HFF-Myc (cell line): Measurements from ENCODE around the gene NPRL2.
A peak's percentile ranks its signal among the peaks of the same experiment; 100 is the strongest.

Experiments used
- DNase-seq: peaks from one replicate; pipeline ENCODE4 v3.0.0-alpha.2; 2011; ENCODE audit warnings: low read depth; ENCODE audit errors: extremely low read depth
- H3K4me3 ChIP-seq: replicated peaks from 2 replicates; pipeline ENCODE4 v1.5.1; 2011; ENCODE audit warnings: low read depth, mild to moderate bottlenecking, control low read depth, low read length
- CTCF ChIP-seq: IDR thresholded peaks from 2 replicates; pipeline ENCODE4 v1.5.1; 2012; ENCODE audit warnings: mild to moderate bottlenecking, low read depth, low read length, control low read depth; ENCODE audit errors: missing control alignments

NPRL2 gene

GRCh38 chr3:50365080-50365841, 14.7 kb upstream of the NPRL2 start:
- peak overlapping the region; percentile 39 for H3K4me3 ChIP-seq
- DNase-seq: no peak
- TF ChIP-seq CTCF: no peak

- no peak for TF ChIP-seq CTCF
- DNase-seq: no peak
- peak overlapping the region; percentile 39 for H3K4me3 ChIP-seq
Observed at GRCh38 chr3:50364573-50365079, 14.1 kb upstream of the NPRL2 start.

DNA sequence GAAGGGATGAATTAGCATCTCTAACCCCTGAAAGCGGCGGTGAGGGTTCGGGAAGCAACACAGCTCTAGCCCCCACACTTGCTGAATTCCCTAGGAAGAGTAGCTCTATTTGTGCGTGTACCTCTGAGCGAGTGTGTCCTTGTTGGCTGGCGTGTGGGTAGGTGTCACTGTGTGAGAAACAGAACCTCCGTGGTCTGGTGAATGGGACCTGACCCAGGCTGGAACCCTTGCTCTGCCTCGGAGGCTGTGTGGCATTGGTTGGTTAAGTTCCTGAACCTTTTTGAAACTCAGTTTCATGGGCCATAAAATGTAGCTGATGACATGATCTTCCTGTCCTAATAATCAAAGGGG, 9.2 kb upstream of the NPRL2 start:
- DNase-seq: no peak
- TF ChIP-seq CTCF: no peak
- peak overlapping the region; percentile 85 for H3K4me3 ChIP-seq

- peak within 1 kb of the TSS; percentile 85 for H3K4me3 ChIP-seq
- DNase-seq: peak; percentile 96
- no peak for TF ChIP-seq CTCF
Observed at GRCh38 chr3:50358911-50359759, 8.6 kb upstream of the NPRL2 start, which contains the start of gene TMEM115. TSS of gene TMEM115 (minus strand) at chr3:50359521. CDS start at chr3:50359063, 458 bp downstream.

DNA sequence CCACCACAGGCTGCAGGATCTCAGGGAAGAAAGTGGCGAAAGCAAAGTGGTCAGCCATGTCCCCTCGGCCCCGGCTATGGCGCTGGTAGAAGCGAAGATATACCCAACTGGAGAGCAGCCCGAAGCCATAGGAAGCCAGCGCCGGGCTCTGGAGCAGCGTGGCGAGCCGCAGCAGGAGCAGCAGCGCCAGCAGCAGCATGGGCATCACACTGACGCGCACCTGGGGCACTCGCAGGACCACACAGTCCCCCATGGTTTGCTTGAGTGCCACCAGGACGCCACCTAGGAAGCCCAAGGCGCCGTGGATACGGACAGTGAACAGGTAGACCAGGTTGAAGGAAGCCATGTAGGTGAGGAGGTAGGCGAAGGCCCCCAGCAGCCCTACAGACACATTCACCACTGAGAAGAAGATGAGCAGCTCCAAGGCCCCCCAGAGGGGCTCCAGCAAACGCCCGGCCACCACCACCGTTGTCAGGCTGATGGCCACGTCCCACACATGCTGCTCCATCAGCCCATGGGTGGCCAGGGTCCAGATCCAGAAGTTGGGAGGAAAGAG, 7.9 kb upstream of the NPRL2 start:
- TF ChIP-seq CTCF: no peak
- peak overlapping the region; percentile 85 for H3K4me3 ChIP-seq
- no peak for DNase-seq

DNA sequence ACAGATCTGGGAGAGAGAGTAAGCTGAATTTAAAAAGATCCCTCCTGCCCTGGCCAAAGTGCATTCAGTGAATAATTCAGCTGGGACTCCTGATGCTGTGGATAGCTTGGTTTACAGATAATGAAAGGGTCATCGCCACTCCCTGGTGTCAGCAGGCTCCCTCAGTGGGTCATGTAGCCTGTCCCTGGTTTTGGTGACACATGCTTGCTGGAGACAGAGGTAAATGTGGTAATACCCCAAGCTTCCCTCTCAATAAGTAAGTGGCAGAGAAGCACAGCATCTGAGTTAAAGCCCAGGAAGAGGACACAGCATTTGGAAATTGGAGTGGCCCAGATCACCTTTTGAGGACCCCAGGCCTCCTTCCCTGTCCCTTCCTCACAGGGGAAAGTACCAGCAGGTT, 6.9 kb upstream of the NPRL2 start:
- no peak for DNase-seq
- H3K4me3 ChIP-seq: peak overlapping the region; percentile 85
- no peak for TF ChIP-seq CTCF
